HT1080 (cell line): ENCODE measurements around the gene SLC17A3. TPM values are rescaled to one million over a fixed set of nuclear protein-coding genes. Genes with fewer than 3 reads are reported as not detected.

ENCODE experiments used
- DNase-seq: peaks from one replicate; pipeline ENCODE4 v3.0.0-alpha.2; 2015; ENCODE audit warnings: low read depth
- polyA plus RNA-seq, 2 experiments: library from polyadenylated mRNA; depleted of rRNA; stranded (reverse); fragments of >200 nt; gene quantifications; 2 replicates each; pipeline ENCODE4 v1.2.3, GENCODE V29; 2015
- total RNA-seq: library from RNA; depleted of rRNA; stranded (reverse); fragments of >200 nt; shearing (Covaris generic); gene quantifications from 2 replicates; pipeline ENCODE4 v1.2.3, GENCODE V29; 2014; rRNA removed

Gene SLC17A3
- total RNA-seq = not detected in 2 replicates
- not detected in 2 replicates for polyA plus RNA-seq (2015; cell fraction: cytosol; rRNA removed)
- polyA plus RNA-seq (2015; cell fraction: nucleus; rRNA removed) = not detected in 2 replicates

GRCh38 chr6:25874118-25874517 lies at the start of gene SLC17A3:
SLC17A3 (minus strand) TSS chr6:25874243; CDS start chr6:25868387, 5,856 bp downstream.
- no peak for DNase-seq

GRCh38 chr6:25922301-25922700 lies 48.3 kb upstream of the SLC17A3 start:
- no peak for DNase-seq

GRCh38 chr6:25921525-25922203 lies 47.6 kb upstream of the SLC17A3 start:
- no peak for DNase-seq

- no peak for DNase-seq
Observed at GRCh38 chr6:25919657-25920056, 45.6 kb upstream of the SLC17A3 start.

- no peak for DNase-seq
Observed at GRCh38 chr6:25918083-25918683, 44.1 kb upstream of the SLC17A3 start.

GRCh38 chr6:25916789-25917490 lies 42.9 kb upstream of the SLC17A3 start:
- DNase-seq = no peak

- no peak for DNase-seq
Observed at GRCh38 chr6:25916330-25916729, 42.3 kb upstream of the SLC17A3 start.

GRCh38 chr6:25913741-25914140 lies 39.7 kb upstream of the SLC17A3 start:
- DNase-seq = no peak

GRCh38 chr6:25911351-25911750 lies 37.3 kb upstream of the SLC17A3 start:
- DNase-seq = no peak

- DNase-seq = no peak
Observed at GRCh38 chr6:25907475-25908014, 33.5 kb upstream of the SLC17A3 start.

- DNase-seq = no peak
Observed at GRCh38 chr6:25903467-25904099, 29.5 kb upstream of the SLC17A3 start.

GRCh38 chr6:25902071-25902470 lies 28.0 kb upstream of the SLC17A3 start:
- no peak for DNase-seq

GRCh38 chr6:25900843-25901242 lies 26.8 kb upstream of the SLC17A3 start:
- no peak for DNase-seq

GRCh38 chr6:25899580-25900408 lies 25.8 kb upstream of the SLC17A3 start:
- DNase-seq = no peak

- no peak for DNase-seq
Observed at GRCh38 chr6:25899123-25899522, 25.1 kb upstream of the SLC17A3 start.

- no peak for DNase-seq
Observed at GRCh38 chr6:25898289-25898977, 24.4 kb upstream of the SLC17A3 start.

GRCh38 chr6:25896252-25896651 lies 22.2 kb upstream of the SLC17A3 start:
- DNase-seq = no peak

GRCh38 chr6:25895771-25896170 lies 21.7 kb upstream of the SLC17A3 start:
- no peak for DNase-seq

- DNase-seq = no peak
Observed at GRCh38 chr6:25893778-25894177, 19.7 kb upstream of the SLC17A3 start.

- no peak for DNase-seq
Observed at GRCh38 chr6:25892877-25893276, 18.8 kb upstream of the SLC17A3 start.
